ENCODE results near the gene TNS3.
"Not testable (repeated sequence)": the region's sequence is repeated elsewhere in the genome, so short reads cannot be mapped to it uniquely, and the experiment has no call there.

The TNS3 gene

DNA sequence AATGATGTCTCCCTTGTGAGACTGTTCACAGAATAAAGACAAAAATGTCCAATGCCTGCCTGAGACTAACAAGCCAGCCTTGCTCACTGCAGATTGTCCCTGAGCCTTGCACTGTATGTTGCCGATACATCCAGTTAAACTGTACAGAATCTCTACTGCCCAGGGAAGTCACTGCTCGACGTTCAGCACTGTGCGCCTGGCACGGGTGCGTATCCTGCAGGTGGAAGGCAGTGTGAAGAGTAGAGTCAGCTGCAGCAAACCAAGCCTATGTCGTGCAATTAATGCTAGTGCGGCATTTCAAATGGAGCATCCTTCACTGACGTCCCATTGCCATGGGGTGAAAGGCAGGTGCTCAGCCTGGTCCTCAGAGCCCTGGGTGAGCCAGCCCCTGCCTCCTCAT lies 132.9 kb downstream of the TNS3 start:
- CTCF ChIA-PET, result no interaction called here
- no peaks in the 10 kb centered on the region for H3K36me3 Mint-ChIP-seq
- H3K27ac Mint-ChIP-seq, result no peak overlapping the region
- H3K4me1 Mint-ChIP-seq, result no peaks in the 10 kb centered on the region
- peaks cover 1% of the 10 kb centered on the region for H3K9me3 Mint-ChIP-seq
- DNase-seq, result no peak
- H3K4me3 Mint-ChIP-seq, result no peak overlapping the region
- no peaks in the 10 kb centered on the region for H3K27me3 Mint-ChIP-seq

DNA sequence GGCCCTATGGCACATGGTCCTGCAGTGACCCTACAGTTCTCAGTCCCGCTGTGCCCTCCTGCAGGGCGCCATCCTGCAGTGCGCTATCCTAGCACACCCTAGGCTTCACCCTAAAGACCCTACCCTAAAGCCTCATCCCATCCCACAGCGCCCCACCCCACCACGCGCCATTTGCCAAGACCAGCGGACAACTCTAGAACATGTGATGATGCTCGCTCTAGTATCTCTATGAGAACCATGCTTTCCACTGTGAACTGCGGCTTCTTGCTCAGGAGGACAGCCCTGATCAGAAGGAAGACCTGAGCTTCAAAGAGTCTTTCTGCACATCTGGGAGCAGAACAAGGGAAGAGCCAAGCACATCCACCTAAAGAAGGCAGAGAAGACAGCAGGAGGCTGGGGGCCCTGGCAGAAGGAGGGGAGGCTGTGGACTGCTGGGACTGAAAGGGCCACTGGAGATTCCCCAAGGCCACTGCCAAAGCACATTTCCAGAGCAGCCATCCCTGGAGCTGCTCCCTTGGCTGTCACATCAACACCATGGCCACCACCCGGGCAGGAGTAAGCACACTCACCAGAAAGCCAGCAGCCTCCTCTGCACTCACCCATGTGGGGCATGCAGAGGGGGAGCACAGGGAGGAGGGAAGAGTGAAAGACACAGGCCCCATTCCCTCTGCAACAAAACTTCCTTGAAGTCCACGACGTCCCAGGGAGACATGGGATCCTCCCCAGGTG lies 134.1 kb downstream of the TNS3 start:
- Mint-ChIP-seq H3K27ac (no peak overlapping the region), H3K36me3 (no peaks in the 10 kb centered on the region), H3K9me3 (peaks cover 1% of the 10 kb centered on the region), H3K27me3 (no peaks in the 10 kb centered on the region), H3K4me3 (no peak overlapping the region), H3K4me1 (no peaks in the 10 kb centered on the region)
- DNase-seq, result no peak
- CTCF ChIA-PET, result no interaction called here

DNA sequence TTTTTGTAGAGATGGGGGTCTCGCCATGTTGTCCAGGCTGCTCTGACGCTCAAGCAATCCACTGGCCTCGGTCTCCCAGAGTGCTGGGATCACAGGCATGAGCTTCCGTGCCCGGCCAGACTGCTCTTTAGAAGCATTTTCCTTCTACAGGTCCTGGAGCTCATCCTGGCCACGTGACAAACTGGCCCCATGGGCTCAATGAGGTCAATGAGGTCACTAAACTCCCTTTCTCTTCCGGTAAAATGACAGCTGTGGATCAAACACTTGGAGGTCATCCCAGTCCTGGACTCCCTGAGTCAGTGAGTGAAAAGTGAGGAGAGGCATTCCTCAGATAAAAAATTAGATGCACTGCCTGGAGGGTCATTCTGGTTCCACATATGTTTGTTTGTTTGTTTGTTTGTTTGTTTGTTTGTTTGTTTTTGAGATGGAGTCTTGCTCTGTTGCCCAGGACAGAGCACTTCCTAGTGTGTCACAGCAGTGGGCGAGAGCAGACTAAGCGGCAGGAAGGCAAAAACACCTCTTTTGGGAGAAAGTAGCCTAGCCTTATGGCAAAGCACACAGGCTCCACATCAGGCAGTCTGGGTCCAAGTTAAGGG lies 134.9 kb downstream of the TNS3 start:
- Mint-ChIP-seq H3K27me3 (no peaks in the 10 kb centered on the region), H3K4me1 (no peaks in the 10 kb centered on the region), H3K36me3 (no peaks in the 10 kb centered on the region), H3K27ac (no peak overlapping the region), H3K4me3 (no peak overlapping the region), H3K9me3 (peaks cover 1% of the 10 kb centered on the region)
- DNase-seq, result no peak
- CTCF ChIA-PET, result interaction anchor here (0.6 kb wide), 1 partner anchor 708 kb away, joined by 4 read pairs; no protein-coding TSS in a partner anchor

DNA sequence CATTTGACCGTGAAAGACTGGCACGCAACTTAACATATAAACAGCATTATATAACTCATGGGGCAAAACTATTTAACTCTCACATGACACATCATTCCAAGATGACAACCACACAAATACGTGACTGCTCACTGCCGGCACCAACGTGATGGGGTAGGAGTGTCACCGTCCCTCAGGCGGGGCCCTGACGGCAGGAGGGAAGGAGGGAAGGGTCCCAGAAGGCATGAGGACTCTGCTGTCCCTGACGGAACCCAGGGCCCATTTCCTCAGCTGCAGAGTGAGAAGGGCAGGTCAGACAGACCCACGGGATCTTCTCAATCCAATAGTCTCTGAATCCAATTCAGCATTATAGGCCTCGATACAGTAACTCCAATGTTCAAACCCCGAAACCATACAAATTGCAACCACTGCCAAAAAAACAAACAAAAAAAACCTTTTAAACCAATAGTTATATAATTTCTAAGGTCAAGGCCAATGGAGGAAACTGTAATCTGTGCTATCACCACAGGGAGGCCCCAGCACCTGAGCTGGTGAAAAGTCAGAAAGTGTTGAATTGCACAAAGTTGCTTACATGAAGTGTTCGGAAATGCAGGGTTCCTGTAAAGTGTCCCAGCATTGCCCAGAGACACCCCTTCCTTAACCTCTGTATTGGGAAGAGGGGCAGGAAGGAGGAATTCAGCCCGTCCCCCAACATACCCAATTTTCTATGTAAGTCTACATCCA lies 137.4 kb downstream of the TNS3 start:
- H3K4me1 Mint-ChIP-seq, result no peaks in the 10 kb centered on the region
- CTCF ChIA-PET, result interaction anchor here (0.8 kb wide), 1 partner anchor 117 kb away, joined by 3 read pairs; no protein-coding TSS in a partner anchor
- no peak overlapping the region for H3K27ac Mint-ChIP-seq
- no peaks in the 10 kb centered on the region for H3K36me3 Mint-ChIP-seq
- peaks cover 1% of the 10 kb centered on the region for H3K9me3 Mint-ChIP-seq
- no peak overlapping the region for H3K4me3 Mint-ChIP-seq
- DNase-seq, result no peak
- H3K27me3 Mint-ChIP-seq, result peaks cover under 1% of the 10 kb centered on the region

DNA sequence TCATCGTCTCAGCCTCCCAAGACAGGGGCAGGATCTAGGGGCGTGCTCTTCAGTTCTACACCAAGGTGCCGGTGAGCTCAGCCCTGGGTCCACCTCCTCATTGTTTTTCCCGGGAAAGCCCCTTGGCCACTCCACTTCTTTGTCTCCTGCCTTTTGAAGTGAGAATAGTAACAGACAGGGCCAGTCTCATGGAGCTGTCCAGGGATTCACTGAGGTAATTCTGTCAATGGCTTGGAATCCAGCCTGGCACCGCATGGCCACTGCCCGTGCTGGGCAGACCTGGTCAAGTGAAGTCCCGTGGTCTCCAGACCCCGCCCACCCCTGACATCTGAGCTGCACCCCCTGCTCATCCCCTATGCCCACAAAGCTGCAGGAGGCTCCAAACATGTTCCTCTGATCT lies 138.9 kb downstream of the TNS3 start:
- no peaks in the 10 kb centered on the region for H3K4me1 Mint-ChIP-seq
- H3K27me3 Mint-ChIP-seq, result peaks cover 4% of the 10 kb centered on the region
- CTCF ChIA-PET, result no interaction called here
- no peaks in the 10 kb centered on the region for H3K36me3 Mint-ChIP-seq
- no peak overlapping the region for H3K4me3 Mint-ChIP-seq
- peaks cover 1% of the 10 kb centered on the region for H3K9me3 Mint-ChIP-seq
- DNase-seq, result no peak
- no peak overlapping the region for H3K27ac Mint-ChIP-seq

DNA sequence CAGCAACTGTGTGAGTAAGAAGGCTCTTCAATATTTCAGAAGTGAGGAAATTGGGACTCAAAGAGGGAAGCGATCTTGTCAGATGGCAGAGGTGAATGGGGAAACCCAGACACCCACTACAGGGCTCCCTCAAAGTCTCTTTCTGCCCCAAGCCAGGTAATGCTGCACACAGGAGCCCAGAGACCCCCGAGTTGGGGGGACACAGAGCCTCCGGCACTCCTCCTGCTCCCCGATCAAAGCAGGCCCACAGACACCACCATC lies 139.4 kb downstream of the TNS3 start:
- Mint-ChIP-seq H3K9me3 (no peaks in the 10 kb centered on the region), H3K27me3 (peaks cover 4% of the 10 kb centered on the region), H3K4me3 (no peak overlapping the region), H3K4me1 (no peaks in the 10 kb centered on the region), H3K27ac (no peak overlapping the region), H3K36me3 (no peaks in the 10 kb centered on the region)
- no peak for DNase-seq
- CTCF ChIA-PET, result no interaction called here

DNA sequence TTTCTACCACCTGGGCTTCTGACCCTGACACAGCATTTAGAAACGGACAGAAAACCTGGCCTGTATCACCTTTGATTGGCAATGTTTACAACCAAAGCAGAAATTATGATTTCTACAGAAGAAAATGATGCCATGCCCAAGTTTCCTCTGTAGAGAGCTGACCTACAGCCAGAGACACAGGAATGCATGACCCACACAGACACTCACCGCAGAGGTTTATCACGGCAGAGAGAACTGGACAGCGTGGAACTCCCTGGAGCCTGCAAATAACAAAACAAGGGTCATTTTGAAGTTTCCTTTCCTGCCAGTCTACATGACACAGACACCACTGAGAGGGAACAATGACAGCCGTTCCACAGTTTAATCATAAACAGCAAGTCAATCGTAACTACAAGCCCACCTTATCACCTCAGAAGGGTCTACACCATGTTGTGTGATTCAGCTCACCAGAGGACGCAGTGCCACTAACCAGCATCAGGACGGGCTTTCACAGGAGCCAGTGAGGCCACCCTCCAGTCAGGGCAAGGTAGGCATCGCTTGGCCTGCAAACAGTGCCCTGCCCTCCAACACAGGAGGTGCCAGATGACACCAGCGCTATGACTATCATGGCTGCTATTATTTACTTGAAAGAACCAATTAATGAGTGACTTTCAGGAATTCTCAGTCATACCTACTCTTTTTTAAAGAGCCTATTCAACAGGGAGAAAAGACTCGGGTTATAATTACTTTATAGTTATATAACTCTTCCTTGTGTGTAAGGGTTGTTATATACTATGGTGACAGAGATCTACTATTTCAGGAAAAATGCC lies 139.9 kb downstream of the TNS3 start:
- Mint-ChIP-seq H3K9me3 (no peaks in the 10 kb centered on the region), H3K27me3 (peaks cover 4% of the 10 kb centered on the region), H3K4me1 (no peaks in the 10 kb centered on the region), H3K4me3 (no peak overlapping the region), H3K27ac (no peak overlapping the region), H3K36me3 (no peaks in the 10 kb centered on the region)
- CTCF ChIA-PET, result no interaction called here
- DNase-seq, result no peak

DNA sequence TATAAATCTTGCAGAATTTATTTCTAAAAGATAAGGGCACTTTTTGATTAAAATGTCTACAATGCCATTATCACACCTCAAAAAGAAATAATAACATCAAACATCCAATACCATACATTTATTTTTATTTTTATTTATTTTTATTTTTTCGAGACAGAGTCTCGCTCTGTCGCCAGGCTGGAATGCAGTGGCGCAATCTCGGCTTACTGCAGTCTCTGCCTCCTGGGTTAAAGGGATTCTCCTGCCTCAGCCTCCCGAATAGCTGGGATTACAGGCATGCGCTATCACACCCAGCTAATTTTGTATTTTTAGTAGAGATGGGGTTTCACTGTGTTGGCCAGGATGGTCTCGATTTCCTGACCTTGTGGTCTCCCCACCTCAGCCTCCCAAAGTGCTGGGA lies 140.9 kb downstream of the TNS3 start:
- DNase-seq, H3K27ac Mint-ChIP-seq, H3K4me3 Mint-ChIP-seq, H3K4me1 Mint-ChIP-seq, H3K36me3 Mint-ChIP-seq, H3K27me3 Mint-ChIP-seq, H3K9me3 Mint-ChIP-seq, CTCF ChIA-PET: not testable (repeated sequence)

DNA sequence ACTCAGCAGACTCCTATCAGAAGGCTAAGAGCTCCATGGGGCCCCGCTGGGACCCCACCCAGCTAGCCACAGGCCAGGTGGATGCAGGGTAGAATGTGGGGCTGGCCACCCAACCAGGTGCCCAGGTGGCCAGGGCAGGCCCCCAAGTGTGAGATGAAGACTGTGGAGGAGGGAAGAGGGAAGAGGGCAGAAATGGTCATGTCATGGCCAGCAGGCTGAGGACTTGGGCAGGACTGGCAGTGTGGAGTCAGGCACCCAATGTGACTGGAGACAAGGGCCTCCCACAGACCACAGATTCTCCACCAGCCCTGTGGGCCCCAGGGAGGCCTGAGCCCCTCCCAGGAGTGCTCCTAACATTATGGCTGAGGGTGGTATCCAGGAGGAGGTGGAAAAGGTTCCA lies 141.6 kb downstream of the TNS3 start:
- H3K4me3 Mint-ChIP-seq, result no peak overlapping the region
- CTCF ChIA-PET, result no interaction called here
- H3K27ac Mint-ChIP-seq, result no peak overlapping the region
- peaks cover 4% of the 10 kb centered on the region for H3K27me3 Mint-ChIP-seq
- no peaks in the 10 kb centered on the region for H3K9me3 Mint-ChIP-seq
- H3K4me1 Mint-ChIP-seq, result no peaks in the 10 kb centered on the region
- no peaks in the 10 kb centered on the region for H3K36me3 Mint-ChIP-seq
- no peak for DNase-seq

DNA sequence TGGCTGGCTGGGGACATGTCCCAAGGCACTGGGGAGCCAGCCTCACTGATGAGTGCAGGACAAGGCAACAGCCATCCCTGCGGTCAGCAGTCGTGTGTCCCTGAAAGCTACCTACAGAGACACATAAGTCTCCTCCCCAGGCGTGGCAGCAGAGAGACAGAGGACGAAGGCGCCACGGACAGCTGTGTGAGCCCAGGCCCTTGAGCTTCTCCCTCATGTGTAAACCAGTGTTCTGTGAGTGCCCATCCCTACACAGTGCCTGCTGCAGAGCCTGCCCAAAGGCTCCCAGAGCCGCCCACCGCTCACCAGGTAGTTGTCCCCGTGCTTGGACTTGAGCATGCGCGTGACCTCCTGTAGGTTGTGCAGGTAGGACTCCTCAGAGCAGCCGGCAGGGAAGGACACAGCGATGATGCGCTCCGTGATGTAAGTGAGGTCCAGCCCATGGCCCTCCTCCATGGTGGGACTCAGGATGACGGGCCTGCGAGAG lies 142.7 kb downstream of the TNS3 start:
- Mint-ChIP-seq H3K36me3 (no peaks in the 10 kb centered on the region), H3K27ac (no peak overlapping the region), H3K4me1 (no peaks in the 10 kb centered on the region), H3K4me3 (no peak overlapping the region), H3K27me3 (peaks cover 4% of the 10 kb centered on the region), H3K9me3 (no peaks in the 10 kb centered on the region)
- DNase-seq, result no peak
- CTCF ChIA-PET, result no interaction called here

DNA sequence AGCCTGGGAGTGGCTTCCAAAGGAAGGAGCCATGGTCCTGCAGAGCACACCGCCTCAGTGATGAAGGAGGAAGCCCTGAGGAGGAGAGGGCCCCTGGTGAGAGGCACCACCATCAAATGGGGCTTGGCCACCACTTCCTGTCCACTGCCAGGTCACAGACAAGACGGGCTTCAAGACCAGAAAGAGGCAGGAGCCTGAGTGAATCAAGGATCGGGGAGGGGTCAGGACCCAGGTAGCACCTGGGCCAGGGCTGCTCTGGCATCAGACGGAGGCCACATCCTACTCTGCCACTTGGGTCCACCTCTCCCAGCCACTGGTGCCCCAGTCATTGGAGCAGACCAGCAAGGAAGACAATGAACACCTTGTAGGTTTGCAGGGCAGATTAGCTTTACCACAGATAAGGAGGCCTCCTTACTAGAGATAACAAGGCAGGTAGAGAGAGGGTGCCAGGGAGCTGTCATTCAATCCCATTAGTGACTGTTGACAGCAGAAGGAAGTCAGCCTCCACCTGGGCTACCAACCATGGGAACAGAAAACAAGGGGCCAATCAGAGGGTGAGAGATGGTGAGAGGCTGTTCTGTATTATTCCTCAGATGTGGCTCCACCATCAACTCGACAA lies 143.4 kb downstream of the TNS3 start:
- DNase-seq, result no peak
- Mint-ChIP-seq H3K27ac (no peak overlapping the region), H3K9me3 (no peaks in the 10 kb centered on the region), H3K4me3 (no peak overlapping the region), H3K27me3 (peaks cover 4% of the 10 kb centered on the region), H3K4me1 (no peaks in the 10 kb centered on the region), H3K36me3 (no peaks in the 10 kb centered on the region)
- CTCF ChIA-PET, result no interaction called here

DNA sequence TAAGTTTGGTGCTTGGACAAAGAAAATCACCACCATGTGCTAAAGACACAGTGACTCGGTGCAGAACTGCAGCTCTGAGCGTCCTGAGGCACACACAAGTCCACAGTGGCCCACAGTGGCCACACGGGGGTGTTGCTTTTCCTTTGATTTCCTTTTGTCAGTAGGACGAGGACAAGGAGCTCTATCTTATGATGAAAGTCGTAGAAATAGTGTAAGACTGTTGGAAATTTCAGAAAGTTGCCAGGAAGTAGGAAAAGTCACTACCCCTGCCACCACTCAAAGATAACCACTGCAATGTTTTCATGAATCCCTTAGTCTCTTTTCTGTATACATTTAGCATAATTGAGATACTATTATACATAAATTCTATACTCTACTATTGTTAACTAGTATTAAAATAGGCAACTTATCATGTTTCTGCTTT lies 146.0 kb downstream of the TNS3 start:
- Mint-ChIP-seq H3K27ac (no peak overlapping the region), H3K4me1 (no peaks in the 10 kb centered on the region), H3K27me3 (peaks cover 4% of the 10 kb centered on the region), H3K9me3 (no peaks in the 10 kb centered on the region), H3K4me3 (no peak overlapping the region), H3K36me3 (no peaks in the 10 kb centered on the region)
- CTCF ChIA-PET, result no interaction called here
- no peak for DNase-seq

DNA sequence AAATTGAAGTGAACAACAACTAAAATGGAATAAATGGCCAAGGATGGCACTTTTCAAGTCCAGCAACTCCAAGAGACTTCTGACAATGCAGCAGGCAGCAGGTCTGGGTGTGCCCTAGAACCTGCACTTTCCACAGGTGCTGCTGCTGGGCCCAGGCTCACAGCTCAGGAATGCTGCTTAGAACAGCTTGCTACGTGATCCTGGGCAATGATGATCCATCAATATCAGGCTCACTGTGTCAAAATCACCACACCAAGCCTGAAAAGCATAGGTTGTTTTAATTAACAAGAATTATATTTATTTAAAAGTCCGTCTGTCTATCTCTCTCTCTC lies 148.4 kb downstream of the TNS3 start:
- no peak for DNase-seq
- Mint-ChIP-seq H3K9me3 (no peaks in the 10 kb centered on the region), H3K36me3 (no peaks in the 10 kb centered on the region), H3K4me3 (no peak overlapping the region), H3K4me1 (no peaks in the 10 kb centered on the region), H3K27me3 (no peaks in the 10 kb centered on the region), H3K27ac (no peak overlapping the region)
- CTCF ChIA-PET, result no interaction called here
